HG02938 (cell line): Measurements from ENCODE around the gene ADAMTS17.

Source experiments
- ATAC-seq: cut with Tn5 transposase; IDR thresholded peaks from one replicate; pipeline ENCODE4 v1.9.1; 2021; ENCODE audit warnings: mild to moderate bottlenecking, moderate library complexity; ENCODE audit not compliant: unreplicated experiment

ADAMTS17 gene

GRCh38 chr15:100310513-100311153 lies 31.1 kb downstream of the ADAMTS17 start:
- no peak for ATAC-seq

GRCh38 chr15:100310041-100310405 lies 31.8 kb downstream of the ADAMTS17 start:
- ATAC-seq: no peak

DNA sequence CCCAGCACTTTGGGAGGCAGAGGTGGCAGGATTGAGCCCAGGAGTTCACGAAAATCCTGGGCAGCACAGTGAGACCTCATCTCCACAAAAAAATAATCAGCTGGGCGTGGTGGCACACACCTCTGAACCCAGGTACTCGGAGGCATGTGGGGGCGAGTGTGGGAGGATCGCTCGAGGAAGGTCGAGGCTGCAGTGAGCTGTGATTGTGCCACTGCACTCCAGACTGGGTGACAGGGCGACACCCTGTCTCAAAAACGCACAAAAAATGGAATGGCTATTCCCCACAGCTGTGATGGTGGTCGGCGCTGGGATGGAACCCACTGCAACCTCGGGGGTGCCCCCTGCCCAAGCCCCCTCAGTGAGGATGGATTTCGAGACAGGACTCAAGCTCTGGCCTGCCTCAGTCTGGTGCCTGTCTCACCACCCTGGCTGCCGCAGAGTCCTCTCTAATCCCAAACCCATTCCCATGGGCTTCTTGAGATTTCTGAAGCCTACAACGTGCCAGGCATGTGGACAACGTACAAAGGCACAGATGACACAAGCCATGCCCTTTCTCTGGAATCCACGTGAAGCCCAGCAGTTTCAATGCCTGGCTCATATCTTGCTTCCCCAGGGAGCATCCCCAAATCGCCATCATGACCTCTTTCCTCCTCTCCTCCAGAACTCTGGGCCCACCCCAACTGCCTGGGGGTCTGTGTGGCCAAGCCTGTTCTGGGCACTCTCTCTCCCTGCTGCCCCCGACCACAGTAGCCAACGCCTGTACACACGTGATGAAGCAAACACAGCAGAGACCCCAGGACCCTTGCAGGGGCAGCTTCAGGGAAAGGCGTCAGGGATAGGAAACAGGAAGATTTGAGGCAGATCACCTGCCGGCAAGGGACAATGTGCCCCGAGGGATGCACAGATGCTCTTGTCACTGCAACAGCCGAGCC lies 32.4 kb downstream of the ADAMTS17 start:
- ATAC-seq: no peak

- no peak for ATAC-seq
These were observed 33.2 kb downstream of the ADAMTS17 start for GRCh38 chr15:100308608-100309007.

DNA sequence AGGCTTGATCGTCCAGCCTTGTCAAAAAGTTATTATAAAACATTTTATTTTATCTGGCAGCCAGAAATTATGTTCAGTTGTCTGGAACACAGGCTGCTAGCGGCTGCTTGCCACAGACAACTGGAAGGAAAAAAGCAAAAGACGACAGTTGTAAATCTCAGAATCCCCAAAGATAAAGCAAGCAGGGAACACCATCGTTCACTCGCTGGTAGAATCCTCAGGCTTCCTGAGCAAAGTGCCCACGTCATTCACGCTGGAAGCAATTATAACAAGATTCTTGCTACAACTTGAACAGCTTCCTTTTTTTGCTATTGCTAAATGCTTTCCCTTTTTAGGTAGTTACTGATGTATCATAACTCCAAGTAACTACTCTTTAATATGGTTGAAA lies 33.6 kb downstream of the ADAMTS17 start:
- no peak for ATAC-seq

- no peak for ATAC-seq
These were observed 34.2 kb downstream of the ADAMTS17 start for GRCh38 chr15:100307241-100308212.

- no peak for ATAC-seq
These were observed 35.7 kb downstream of the ADAMTS17 start for GRCh38 chr15:100306098-100306497.

DNA sequence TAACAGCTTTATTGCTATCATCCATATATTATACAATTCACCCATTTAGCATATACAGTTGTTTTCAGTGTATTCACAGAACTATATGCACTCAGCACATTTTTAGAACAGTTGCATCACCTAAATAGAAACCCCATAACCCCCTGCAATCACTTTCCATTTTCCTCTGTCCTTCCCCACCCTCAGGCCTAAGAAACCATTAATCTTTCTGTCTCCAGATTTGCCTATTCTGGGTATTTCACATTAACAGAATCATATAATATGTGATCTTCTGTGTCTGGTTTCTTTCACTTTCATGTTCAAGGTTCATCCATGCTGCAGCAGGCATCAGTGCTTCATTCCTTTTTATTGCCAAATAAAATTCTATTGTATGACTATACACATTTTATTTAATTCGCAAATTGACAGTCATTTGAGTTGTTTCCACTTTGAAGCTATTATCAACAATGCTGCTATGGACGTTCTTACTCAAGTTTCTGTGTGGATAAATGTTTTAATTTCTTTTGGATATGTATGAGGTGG lies 39.8 kb downstream of the ADAMTS17 start:
- ATAC-seq: peak; percentile 82

GRCh38 chr15:100298257-100298656 lies 43.5 kb downstream of the ADAMTS17 start:
- ATAC-seq: no peak

DNA sequence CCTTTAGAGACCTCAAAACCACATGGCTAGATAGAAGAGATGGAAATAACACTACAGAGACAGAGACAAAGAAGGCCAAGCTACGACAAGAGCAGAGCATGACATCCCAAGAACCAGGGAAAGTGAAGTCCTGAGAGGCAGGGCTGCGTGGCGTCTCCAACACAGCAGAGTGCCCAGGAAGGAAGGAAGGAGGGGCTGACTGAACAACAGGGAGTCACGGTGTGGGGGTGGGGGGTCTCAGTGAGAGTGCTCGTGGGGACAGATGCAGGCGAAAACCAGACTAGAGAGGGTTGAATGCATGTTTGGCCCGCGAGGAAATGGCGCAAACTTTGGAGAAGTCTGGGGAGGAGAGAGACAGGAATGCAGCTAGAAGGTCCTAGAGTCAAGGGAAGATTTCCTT lies 44.0 kb downstream of the ADAMTS17 start:
- ATAC-seq: no peak

DNA sequence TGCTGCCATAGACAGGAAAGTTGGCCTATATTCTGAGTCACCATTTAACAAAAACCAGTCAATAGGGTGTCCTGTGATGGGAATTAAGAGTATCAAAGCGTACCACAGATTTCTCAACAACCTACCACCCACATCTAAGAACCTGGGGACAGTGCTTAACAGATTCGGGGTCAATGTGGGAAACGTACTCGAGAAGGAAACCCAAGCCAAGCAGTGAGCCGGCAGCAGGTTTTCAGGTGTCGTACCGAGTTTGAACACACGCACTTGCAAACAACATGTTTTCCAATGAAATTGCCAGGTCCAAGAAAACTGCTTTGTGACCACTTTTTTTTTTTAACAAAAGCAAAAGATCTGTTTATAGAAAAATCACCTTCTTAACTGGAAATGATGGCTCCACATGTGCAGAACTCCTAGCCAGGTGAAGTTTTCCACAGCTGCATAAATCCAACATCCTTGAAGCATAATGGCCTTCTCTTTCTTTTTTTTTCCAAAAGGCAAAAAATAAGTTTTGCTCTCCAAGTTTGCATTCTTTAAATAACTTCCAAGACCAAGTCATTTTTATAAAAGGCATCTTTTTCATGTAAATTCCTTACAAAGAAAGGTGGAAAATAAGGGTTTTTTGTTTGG lies 45.7 kb downstream of the ADAMTS17 start:
- no peak for ATAC-seq

DNA sequence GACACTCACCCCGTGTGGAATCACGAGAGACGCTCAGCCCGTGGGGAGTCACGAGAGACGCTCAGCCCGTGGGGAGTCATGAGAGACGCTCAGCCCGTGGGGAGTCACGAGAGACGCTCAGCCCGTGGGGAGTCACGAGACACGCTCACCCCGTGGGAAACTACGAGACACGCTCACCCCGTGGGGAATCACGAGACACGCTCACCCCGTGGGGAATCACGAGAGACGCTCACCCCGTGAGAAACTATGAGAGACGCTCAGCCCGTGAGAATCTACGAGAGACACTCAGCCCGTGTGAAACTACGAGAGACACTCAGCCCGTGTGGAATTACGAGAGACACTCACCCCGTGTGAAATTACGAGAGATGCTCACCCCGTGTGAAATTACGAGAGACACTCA lies 49.8 kb downstream of the ADAMTS17 start:
- ATAC-seq: no peak

DNA sequence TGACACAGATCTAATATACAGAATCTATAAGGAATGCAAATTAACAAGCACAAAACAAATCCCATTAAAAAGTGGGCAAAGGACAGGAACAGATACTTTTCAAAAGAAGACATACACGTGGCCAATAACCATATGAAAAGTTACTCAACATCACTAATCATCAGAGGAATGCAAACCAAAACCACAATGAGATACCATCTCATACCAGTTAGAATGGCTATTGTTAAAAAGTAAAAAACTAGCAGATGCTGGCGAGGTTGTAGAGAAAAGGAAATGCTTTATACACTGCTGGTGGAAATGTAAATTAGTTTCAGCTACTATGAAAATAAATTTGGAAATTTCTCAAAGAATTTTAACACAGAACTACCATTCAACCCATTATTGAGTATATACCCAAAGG lies 50.7 kb downstream of the ADAMTS17 start:
- no peak for ATAC-seq

DNA sequence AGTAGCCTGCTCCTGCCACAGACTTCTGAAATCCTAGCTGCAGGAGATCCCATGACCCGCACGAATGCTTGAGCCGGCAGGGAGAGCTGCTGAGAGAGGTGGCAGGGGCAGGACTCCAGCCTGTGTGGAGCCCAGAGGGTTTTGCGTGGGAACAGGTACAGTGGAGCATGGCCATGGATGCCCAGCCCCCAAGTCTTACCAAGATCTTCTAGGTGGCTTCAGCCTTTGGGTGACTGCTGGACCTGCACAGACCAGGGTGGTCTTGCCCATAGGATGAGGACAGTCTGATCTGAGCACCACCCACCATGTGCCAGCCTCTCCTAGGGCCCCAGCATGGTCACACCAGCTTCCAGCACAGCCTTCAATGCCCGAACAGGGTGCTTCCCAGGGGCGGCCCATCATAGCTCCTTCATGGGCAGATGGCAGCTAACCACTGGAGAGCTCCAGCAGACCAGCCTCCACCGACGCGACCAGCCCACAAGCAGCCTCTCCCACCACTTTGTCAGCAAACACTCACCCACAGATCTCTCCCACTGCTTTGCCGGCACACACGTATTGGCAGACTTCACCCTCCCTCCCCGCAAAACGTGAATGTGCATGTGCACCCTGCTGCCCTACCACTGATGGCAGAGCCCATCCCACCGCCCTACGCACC lies 56.0 kb downstream of the ADAMTS17 start:
- ATAC-seq: no peak

DNA sequence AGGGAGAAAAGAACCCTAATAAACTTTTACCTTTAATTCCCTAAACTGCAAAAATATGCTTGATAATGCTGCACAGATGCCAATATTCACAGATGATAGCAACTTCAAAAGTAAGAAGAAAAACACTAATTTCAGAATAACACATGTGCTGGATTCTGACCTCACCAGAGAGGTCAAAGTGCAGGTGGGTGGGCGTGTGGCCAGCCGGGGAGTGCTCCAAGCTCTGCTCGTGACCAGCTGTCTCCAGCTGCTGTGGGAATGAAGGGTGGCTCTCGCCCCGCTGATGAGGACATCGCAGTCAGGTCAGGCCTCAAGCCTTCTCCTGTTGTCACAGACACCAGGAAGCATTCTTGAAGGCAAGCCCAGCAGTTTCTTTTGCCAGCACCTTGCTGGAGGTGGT lies 57.1 kb downstream of the ADAMTS17 start:
- ATAC-seq: no peak

DNA sequence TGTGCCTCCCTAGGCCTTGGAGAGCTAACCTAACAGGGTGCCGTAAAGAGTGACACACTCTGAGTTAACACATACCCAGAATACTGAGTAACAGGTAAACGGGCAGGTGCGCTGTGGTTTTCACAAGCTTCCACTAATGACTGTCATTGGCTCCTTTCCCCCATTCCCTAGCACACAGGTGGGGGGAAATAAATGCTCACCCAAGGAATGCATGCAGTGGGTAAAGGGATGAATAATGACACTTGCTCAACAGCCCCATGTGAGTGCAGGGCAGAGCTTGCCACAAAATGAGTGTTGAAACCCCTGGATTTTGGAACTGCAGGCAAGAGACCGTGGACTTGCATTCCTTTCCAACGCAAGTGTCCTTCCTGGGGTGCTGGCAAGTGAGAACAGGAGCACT lies 57.6 kb downstream of the ADAMTS17 start:
- no peak for ATAC-seq

DNA sequence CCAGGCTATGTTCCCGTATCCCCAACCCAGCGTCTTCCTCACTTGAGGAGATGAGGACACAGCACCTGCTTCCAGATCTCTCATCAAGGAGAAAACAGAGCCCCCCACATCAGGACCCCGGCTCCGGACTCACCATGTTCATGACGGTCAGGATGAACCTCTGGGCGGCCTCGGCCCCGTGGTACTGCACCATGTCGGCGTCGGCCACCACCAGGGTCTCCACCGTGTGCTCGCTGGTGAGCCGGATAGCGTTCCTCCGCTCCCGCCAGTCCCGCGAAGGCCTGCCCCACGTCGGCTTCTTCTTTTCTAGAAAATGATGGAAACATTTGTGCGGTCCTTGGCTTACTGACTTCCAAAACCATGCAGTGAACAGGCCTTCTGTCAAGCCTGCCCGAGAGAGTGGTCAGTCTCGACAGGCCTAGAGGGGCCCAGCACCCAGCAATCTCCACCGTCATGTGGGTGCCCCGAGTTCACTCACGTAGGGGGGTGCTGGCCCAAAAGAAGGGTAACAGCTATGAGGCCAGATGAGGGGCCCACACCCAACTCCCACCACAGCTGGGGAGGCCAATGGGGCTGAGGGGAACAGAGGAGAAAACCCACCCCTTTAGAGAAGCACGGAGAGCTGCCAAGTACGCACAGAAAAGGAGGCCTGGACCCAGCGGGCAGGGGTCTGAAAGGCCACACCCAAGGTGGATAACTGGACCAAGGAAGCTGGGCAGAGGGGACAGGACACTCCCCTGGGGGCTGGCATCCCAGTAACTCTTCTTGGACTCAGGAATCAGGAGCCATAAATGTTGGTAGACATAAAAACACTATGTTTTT lies 60.5 kb downstream of the ADAMTS17 start:
- no peak for ATAC-seq

- ATAC-seq: no peak
These were observed 61.9 kb downstream of the ADAMTS17 start for GRCh38 chr15:100279849-100280248.

- no peak for ATAC-seq
These were observed 62.3 kb downstream of the ADAMTS17 start for GRCh38 chr15:100279446-100279845.
